NCI-H2227 (cell line): ENCODE measurements around the gene CEP20.

Experiments
- DNase-seq: peaks from one replicate; lab custom pipeline; 2025; ENCODE audit not compliant: unreplicated experiment; lab: John Stamatoyannopoulos, UW

The CEP20 gene

DNA sequence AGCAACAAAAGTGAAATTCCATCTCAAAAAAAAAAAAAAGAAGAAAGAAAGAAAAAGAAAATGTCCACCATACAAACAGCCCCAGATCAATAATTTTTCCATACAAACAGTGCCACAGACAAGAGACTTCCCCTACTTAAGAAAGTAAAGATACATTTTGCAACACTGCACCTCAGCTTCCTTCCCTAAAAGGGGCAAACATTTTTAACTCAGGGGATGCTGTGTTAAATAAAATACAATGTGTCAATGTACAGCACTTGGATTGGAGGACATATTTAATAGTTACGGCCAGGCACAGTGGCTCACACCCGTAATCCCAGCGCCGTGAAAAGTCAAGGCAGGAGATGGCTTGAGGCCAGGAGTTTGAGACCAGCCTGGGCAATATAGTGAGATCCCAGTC is 53.9 kb downstream of the CEP20 start:
- DNase-seq, result no peak

DNA sequence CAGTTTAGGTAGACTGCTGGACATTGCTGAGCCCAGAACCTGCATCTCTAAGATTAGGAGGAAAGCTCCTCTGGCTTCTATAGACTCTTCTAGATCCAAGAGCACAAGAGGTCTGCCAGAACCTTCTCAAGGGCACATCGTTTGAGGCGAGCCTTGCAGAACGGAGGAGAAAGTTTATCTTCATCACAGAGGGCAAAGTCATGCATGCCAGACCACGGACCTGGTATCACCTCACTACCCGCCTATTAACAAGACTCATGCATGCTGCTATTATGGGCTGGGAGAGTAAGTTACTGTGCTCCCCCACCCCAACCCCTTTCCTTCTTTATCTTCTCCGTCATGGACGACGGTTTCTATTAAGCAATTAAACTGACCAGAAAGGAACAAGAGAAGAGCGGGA is 54.9 kb downstream of the CEP20 start:
- no peak for DNase-seq

DNA sequence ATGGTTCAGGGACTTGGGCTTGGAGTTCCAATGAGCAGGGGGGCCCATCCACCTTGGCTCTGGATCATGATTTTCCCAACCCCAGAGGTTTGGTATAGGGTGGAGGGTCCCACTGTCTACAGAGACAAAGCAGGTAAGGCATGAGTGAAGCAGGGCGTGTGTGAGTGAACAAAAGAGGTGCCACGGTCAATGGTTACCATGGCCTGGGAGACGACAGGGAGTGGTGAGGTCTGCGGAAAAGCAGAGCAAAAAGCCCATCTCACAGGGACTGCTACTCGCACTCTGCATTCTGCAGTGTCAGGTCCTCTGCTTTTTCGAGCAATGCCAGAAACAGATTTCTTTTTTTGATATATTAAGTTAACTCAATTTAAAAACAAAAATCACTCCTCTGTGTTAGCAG is 56.2 kb downstream of the CEP20 start:
- no peak for DNase-seq

DNA sequence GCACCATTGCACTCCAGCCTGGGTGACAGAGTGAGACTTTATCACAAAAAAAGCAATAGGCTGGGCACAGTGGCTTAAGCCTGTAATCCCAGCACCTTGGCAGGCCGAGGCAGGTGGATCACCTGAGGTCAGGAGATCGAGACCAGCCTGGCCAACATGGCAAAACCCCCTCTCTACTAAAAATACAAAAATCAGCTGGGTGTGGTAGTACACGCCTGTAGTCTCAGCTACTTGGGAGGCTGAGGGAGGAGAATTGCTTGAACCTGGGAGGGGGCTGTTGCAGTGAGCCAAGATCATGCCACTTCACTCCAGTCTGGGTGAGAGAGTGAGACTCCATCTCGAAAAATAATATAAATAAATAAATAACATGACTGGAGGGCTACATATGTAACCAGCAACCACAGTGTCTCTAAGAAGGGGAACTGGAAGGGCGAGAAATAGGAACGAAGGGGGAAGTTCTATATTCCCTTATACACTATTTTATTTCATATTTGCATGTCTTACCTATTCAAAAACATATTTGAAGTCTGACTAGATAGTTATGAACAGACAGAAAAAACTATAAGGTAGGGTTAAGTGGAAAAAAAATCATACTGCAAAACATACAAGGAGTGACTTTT is 57.5 kb downstream of the CEP20 start:
- no peak for DNase-seq

DNA sequence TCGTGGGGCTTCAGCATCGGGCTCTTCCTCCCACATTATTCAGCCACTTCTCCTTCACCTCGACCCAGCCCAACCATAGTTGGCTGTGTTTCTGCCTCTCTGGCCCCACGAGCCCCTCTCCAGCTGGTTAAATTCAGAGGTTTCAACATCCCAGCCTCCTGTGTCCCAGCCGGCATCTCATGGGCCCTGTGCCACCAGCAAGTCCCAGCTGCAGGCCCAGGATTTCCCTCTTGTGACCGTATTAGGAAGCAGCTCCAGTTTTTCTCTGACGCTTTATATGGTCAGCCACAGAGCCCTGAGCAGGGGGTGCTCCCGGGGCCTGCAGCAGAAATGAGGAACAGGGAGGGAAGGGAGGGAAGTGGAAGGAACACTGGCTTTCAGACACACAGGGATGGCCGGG is 58.9 kb downstream of the CEP20 start:
- no peak for DNase-seq

GRCh38 chr16:15827709-15828343 is 60.6 kb downstream of the CEP20 start:
- DNase-seq, result no peak

- no peak for DNase-seq
These were observed 61.1 kb downstream of the CEP20 start for GRCh38 chr16:15827299-15827698.

GRCh38 chr16:15825750-15826305 is 62.6 kb downstream of the CEP20 start:
- no peak for DNase-seq

DNA sequence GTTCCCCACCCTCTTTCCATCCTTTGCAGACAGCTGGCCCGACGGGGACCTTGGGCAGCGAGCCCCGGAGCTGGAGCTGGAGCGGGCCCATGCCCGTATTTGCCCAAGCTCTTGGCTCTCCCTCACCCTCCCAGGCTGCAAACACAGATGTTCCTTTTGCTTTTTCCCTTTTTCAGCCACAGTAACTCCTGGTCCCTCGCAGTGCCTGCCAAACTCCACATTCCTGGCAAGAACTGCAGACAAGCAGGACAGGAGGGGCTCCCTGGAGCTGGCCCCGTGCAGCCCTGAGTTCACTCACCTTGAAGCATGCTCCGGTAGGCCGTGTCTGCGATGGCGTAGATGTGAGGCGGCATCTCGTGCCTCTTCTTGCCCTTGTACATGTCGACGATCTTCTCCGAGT is 65.4 kb downstream of the CEP20 start:
- no peak for DNase-seq

GRCh38 chr16:15820837-15821236 is 67.6 kb downstream of the CEP20 start:
- DNase-seq, result no peak

GRCh38 chr16:15819046-15819445 is 69.4 kb downstream of the CEP20 start:
- DNase-seq, result no peak

GRCh38 chr16:15817446-15817845 is 71.0 kb downstream of the CEP20 start:
- no peak for DNase-seq

GRCh38 chr16:15816228-15816627 is 72.2 kb downstream of the CEP20 start:
- no peak for DNase-seq
